HG02759 (cell line): Measurements from ENCODE around the gene MAP2K6.

Source experiments
- ATAC-seq: cut with Tn5 transposase; IDR thresholded peaks from one replicate; pipeline ENCODE4 v1.9.1; 2021; ENCODE audit warnings: mild to moderate bottlenecking, moderate library complexity; ENCODE audit not compliant: unreplicated experiment

MAP2K6 gene

DNA sequence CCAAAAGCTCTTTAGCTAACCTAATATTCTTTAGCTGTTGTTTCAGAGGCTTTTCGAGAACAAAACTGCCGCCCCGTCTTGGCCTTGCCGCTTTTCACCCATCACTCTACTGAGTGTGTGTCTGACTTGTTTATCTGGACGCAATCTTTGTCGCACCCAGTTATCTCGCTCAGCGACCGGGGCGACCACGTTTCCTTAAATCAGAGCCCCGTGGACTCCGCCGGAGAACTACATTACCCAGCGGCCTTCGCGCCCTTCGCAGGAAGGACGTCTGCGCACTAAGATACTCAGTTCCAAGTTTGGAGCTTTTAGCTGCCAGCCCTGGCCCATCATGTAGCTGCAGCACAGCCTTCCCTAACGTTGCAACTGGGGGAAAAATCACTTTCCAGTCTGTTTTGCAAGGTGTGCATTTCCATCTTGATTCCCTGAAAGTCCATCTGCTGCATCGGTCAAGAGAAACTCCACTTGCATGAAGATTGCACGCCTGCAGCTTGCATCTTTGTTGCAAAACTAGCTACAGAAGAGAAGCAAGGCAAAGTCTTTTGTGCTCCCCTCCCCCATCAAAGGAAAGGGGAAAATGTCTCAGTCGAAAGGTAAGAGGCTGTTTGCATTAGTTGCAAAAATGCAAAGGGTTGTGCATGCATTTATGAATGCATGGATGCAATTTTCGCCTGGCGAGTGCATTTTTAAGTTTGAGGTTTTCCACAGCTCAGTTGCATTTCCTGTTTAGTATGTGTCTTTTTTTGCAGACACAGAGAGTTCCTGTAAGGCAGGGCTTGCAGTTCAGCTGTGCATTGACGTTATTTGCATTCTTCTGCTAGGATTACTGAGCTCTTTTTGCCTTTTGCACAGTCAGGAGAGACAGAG, at the start of gene MAP2K6:
Gene MAP2K6 (plus strand): TSS at position 290 of the 867 bp plus-strand sequence. CDS start 288 bp downstream, at position 578.
- ATAC-seq: peak; percentile 98

DNA sequence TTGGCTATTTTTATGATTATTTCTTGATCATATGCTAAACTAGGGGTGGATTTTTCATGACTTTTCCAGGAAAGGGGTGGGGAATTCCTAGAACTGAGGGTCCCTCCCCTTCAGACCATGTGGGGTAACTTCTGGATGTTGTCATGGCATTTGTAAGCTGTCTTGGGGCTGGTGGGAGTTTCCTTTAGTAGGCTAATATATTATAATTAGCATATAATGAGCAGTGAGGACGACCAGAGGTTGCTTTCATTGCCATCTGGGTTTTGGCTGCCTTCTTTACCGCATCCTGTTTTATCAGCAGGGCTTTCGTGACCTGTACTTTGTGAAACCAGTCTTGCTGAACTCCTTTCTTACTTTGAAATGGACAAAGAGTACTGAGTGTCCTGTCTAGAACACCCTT, 47.2 kb upstream of the MAP2K6 start:
- ATAC-seq: no peak

DNA sequence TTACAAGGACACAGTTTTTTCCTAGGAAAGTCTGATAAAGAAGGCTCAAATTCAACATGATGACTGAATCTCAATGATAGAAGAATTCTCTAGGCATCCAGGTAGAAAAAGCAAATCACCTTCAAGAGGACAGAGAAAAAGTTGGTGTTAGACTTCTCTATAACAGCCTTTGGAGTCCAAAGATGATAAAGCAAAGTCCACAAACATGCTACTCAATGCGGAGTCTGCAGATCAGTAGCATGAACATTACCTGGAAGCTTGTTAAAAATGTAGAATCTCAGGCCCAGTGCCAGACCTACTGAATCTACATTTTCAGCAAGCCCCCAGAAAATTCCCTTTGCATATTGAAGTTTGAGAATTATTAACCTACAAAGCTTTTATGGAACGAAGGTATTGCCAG, 41.4 kb upstream of the MAP2K6 start:
- ATAC-seq: no peak

DNA sequence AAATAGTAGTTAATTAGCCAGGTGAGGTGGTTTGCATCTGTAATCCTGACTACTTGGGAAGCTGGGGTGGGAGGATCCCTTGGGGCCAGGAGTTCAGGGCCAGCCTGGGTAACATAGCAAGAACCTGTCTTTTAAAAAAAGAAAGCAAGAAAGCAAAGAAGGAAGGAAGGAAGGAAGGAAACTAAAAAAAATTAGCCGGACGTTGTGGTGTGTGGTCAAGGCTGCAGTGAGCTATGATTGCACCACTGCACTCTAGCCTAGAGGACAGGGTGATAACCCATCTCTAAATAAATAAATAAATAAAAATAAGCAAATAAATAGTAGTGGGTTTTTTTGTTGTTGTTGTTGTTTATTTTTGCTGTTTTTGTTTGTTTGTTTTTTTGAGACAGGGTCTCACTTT, 39.3 kb upstream of the MAP2K6 start:
- ATAC-seq: no peak

DNA sequence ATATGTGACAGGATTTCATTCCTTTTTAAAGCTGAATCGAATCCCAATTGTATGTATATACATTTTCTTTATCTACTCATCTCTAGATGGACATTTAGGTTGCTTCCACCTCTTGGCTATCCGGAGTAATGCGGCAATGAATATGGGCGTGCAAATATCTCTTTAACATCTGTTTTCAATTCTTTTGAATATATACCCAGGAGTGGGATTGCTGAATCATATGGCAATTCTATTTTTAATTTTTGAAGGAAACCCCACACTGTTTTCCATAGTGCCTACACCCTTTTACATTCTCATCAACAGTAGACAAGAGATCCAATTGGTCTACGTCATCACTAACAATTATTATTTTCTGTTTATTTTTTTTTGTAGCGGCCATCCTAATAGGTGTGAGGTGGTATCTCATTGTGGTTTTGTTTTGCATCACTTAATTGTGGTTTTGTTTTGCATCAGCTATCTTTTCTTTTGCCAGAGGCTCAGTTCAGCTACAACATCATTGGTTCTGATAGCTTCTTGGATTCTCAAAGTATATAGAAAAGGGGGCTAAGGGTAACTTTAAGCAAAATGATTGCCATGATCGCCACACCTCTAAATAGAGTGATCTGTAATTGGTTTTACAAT, 25.6 kb upstream of the MAP2K6 start:
- no peak for ATAC-seq

DNA sequence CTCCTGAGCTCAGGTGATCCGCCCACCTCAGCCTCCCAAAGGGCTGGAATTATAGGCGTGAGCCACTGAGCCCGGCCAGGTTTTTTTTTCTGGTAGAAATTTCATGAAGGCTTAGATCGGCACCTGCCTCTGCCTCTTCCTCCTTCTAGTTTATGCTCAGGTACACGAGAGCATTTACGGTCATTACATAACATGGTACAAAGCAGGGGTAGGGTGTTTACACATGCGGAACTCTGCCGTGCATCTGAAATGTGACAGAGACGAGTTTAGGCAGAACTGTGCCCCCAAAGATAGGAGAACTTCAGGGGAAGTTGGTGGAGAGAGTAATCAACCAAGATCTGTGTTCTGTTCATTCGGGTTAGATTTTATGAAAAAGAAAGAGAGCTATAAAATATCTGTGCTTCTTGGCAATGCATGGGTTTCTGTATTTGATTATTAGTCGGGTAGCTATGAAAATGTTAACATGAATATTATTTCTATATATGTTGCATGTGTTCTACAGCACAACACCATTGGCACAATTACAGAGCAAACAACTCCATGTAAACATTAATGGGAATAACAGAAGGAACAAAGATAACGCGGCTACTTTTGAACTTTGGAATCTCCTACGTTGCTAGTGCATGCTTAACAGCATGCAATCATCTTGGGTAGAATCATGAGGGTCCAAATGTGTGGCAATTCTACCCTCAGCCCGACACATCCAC, 23.5 kb upstream of the MAP2K6 start:
- ATAC-seq: no peak

DNA sequence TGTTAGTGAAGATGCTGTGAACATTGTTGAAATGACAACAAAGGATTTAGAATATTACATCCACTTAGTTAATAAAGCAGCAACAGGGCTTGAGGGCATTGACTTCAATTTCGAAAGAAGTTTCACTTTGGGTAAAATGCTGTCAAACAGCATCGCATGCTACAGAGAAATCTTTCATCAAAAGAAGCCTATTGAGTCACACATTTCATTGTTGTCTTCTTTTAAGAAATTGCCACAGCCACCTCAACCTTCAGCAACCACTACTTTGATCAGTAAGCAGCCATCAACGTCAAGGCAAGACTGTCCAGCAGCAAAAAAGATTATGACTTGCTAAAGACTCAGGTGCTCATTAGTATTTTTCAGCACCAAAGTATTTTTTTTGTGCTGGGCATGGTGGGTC, 13.2 kb upstream of the MAP2K6 start:
- no peak for ATAC-seq

DNA sequence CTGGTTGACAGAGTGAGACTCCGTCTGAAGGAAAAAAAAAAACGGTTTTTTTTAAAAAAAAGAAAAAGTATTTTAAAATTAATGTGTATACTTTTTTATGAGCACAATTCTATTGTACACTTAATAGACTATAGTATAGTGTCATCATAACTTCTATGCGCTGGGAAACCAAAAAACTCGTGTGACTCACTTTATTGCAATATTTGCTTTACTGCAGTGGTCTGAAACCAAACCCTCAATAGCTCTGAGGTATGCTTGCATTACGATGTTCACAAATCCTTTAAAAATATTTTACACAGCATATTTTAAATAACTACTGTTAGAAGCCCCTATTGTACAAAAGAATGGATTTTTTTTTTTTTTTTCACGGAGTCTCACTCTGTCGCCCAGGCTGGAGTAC, 12.4 kb upstream of the MAP2K6 start:
- ATAC-seq: no peak

DNA sequence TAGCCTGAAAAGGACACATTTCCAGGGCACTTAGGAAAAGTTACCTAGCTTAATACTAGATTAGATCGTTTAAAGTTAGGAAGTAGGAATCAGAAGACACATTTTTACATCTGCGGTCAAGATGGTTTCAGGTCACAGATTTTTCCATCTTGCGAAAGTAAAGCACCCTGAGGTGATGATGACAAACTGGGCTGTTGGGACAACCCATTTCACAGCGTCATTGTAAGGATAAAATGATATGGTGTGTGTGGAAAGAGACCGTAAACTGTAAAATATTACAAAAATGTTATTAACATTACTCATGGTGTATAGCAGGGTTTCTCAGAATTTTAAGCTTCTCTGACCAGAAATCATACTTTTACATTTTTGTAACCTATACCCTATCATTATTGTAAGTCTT, 10.1 kb upstream of the MAP2K6 start:
- ATAC-seq: no peak

DNA sequence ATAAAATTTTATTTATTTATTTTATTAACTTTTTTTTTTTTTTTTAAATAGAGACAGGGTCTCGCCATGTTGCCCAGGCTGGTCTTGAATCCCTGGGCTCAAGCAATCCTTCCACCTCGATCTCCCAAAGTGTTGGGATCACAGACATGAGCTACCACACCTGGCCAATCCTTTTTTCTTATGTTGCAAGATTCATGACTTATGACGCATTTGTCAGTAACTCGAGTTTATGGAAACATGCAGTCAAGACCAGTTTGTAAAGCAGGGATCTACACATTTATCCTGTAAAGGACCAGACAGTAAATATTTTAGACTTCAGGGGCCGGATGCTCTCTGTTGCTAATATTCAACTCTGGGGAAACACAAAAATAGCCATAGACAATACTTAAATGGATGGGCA, 9.4 kb upstream of the MAP2K6 start:
- no peak for ATAC-seq

DNA sequence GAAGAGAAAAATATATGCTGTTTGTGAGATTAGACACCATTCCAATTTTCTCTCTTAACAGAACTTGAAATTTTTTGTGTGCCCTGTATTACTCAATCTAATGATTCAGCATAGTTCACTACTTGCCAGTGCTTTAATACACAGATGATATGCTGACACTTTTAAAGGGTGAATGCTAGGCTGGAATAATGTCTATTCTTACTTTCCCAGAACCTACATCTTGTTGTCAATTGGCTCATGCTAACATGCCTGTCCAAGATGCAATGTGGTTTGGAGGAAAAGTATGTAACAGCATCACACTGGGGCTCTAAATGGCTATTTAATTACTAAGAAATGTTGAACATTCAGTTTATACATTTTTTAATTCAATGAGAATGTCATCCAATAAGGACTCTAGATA, 7.6 kb upstream of the MAP2K6 start:
- ATAC-seq: no peak

DNA sequence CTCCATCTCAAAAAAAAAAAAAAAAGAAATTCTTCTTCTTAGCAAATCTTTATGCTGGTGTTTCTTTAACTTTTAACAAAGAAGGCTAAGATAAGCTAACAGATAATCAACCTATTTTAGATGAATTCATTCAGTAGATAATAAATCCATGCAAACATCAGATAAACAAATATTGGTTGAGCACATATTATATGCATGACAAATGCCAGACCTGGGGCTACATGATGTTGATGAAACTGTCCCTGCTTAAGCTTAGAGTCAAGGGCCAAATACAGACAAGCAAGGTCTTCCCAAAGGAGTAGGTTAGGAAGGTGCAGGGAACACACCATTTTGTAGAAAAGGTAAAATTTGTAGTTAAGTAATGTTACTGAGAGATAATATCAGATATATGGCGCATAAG, 6.7 kb upstream of the MAP2K6 start:
- ATAC-seq: no peak

DNA sequence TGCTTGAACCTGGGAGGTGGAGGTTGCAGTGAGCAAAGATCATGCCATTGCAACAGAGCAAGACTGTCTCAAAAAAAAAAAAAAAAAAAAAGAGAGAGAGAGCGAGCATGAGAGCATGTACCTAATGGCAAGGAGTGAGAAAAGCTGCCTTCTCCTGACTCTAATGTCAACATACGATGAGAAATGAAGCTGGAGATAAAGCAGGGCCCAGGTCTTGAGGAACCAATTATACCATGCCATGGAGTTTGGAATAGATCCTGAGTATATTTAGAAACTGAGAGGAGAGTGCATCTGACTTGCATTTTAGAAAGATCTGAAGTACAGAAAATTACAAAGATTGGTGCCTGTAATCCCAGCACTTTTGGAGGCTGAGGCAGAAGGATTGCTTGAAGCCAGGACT, 3.8 kb upstream of the MAP2K6 start:
- no peak for ATAC-seq

DNA sequence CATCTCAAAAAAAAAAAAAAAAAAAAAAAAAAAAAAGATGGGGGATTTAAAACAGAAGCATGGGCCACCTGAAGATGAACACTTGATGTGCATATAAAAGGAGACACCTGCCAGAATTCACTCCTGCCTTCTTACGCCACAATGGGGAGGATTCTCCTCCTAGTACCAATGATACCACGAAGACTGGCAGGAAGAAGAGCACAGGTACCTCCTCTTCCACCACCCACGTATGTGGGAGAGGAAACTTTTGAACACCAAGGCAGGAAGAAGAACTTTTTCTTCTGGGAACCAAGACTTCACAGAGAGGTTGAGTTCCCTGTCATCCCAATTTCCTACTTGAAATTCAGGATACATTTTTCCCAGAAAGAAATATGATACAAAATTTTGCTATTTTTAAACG, 2.7 kb upstream of the MAP2K6 start:
- no peak for ATAC-seq

DNA sequence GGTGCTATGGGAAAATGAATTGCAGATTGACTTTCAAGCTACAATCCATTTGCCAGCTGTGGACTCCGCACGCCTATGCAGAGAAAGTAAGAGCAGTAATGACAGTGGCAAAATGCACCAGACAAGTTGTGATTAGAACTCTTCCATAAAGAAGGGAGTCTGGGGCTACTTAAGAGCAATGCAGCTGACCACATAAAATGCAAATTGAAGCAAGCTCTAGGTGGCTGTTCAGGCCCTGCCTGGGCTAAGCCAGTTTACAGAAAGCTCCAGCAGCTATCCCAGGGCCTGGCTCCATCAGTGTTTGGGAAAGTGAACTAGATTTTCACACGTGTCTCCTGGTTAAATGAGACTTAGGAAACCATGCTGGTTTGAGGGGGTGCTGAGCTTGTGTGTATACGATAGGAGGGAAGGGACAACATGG, 2.2 kb upstream of the MAP2K6 start:
- no peak for ATAC-seq

DNA sequence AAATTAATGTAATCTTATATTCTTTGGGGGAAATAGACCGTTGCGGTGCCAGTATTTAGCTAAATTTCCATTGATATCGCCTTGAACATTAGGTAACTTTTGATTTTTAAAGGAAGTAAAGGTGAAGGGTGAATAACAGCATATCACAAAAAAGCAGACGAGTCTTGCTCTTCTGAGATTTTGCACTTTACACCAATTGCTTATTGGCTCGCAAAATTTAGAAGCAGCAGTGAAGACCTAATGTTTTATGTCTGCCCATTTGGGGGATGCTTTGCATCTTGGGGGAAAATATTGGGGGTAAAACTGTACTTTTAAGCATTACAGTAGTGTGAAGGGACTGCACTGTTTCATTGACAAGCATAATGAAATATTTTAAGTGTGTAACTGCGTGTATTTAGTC, 934 bp downstream of the MAP2K6 start:
- ATAC-seq: no peak

DNA sequence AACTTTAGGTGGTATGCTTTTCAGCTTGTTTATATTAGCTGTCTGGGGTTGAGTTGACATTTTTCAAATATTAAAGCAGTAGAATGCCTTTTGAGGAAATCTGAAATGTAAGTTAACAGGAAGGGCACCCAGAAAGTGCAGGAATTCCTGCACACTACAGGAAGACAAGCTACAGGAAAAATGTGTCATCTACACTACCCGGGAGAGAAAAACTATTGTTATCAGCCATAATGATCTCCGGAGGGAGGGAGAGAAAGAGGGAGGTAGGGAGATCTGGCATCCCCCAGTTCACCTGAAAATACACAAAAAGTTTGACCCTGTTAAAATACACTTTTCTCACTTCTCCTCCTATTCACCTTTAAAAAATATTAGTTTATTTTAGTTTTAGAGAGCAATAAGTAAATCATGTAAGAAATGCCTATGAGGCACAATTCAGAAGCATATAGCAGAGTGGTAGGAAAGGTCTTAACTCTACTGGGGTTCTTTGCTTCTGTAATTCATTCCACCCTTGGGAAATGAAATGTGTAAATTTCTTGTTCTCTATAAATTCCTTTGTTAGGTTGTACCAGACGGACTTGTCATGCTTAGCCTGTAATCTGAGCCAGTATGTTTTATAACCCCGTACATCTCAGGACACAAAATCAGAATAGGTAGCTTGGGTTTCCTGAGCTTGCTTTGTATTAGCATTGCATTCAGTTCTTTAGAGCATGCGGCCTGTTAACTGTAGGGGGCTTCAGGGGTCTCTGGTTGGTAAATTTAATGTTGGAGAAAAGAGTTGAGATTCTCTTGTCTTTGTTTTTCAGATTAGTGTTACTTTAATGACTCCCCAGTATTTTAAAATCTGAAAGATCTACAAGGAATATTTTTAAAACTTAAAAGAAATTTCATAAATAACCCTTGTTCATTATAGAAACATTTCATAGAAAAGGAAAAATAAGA, 3.3 kb downstream of the MAP2K6 start:
- no peak for ATAC-seq

DNA sequence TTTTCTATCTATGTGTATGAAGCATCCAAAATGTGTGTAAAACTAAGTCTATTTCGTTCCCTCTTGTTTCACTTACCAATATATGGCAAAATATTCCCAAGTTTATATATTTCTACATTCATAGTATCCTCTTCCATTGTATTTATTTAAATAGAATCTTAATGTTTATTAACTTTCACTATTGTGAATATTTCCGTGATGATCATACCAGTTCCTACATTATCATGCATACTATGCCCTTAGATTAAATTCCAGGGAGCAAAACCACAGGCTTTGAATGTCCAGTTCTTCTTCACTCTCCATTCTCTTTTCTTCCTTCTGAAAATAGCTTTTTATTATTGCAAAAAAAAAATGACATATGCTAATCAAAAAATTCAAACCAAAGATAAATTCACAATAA, 4.0 kb downstream of the MAP2K6 start:
- no peak for ATAC-seq

DNA sequence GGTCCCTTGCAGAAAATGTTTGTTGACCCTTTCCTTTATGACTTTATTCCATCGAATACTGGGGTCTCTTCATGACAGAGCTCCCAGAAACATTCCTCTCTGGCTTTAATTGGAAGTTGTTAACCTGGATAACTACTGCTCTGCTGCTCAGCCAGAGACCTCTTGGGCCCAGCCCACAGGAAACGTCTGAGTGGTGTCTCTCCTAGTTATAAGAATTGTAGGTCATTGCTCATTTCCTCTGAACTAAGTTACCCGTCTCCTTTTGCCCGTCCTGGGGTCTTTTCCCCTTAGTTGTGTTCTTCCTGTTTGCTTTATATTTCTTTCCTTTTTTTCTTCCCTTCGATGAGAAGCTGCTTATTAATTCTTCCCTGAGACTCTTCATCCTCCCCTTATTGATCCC, 9.0 kb downstream of the MAP2K6 start:
- ATAC-seq: no peak

DNA sequence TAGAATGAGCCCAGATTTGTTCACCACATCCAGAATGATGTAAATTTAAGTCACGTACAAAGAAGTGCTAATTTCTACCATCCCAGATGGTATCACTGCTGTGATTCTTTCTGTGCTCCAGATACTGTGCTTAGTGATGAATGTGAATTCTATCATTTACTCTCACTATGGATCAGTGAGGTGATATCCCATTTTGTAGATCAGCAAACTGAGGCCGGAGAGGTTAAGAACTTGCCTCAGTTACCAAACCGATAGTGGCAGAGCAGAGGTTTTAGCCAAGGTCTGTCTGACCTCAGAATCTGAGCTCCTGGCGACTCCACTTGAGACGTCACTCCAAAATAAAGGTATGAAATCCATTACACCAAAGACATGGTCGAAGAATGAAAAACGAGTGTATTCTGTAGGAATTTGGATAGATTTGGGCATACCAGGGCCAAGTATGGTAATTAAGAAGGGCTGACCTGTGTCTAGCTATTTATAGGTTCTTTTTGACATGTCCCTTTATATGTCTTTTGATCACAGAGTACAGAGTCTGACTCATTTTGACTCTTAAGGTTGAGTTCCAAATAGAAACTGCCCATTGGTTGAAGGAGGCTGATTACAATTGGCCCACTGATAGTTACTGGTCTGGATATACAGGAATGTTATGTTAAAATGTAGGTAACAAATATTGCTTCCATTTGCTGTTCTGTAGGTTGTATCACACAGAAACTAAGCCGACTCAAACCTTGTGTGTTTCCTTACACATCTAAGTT, 10.0 kb downstream of the MAP2K6 start:
- no peak for ATAC-seq
